Astrocyte (in vitro differentiated cells and primary cell): ENCODE data around the gene UBTD2. TPM values are rescaled to one million over a fixed set of nuclear protein-coding genes. Genes with fewer than 3 reads are reported as not detected.

Source experiments
- DNase-seq: peaks from one replicate; pipeline ENCODE4 v3.0.0-alpha.2; 2010; ENCODE audit warnings: low read depth
- FAIRE-seq: peaks from 2 replicates; lab custom pipeline; 2011; peaks lifted over from hg19 to GRCh38; lab: Jason Lieb, UNC
- H2AFZ ChIP-seq: 2 replicates; pipeline ENCODE4 v1.6.0; 2012; ENCODE audit warnings: low read depth, low read length, inconsistent platforms
- H3K27ac ChIP-seq: 2 replicates; pipeline ENCODE4 v1.5.1; 2011; ENCODE audit warnings: low read depth, low read length, inconsistent platforms
- H3K27me3 ChIP-seq: 2 replicates; pipeline ENCODE4 v1.6.0; 2011; ENCODE audit warnings: low read length, inconsistent platforms; ENCODE audit not compliant: insufficient read depth
- H3K36me3 ChIP-seq: 2 replicates; pipeline ENCODE4 v1.5.1; 2011; ENCODE audit warnings: low read length, inconsistent platforms; ENCODE audit not compliant: insufficient read depth
- H3K4me1 ChIP-seq: 2 replicates; pipeline ENCODE4 v1.5.1; 2011; ENCODE audit warnings: low read length, inconsistent platforms; ENCODE audit not compliant: insufficient read depth
- H3K4me2 ChIP-seq: 2 replicates; pipeline ENCODE4 v1.6.0; 2012; ENCODE audit warnings: low read length, inconsistent platforms
- H3K4me3 ChIP-seq: 2 replicates; pipeline ENCODE4 v1.5.1; 2011; ENCODE audit warnings: low read depth, mild to moderate bottlenecking, low read length, inconsistent platforms; ENCODE audit not compliant: insufficient read depth
- H3K79me2 ChIP-seq: 2 replicates; pipeline ENCODE4 v1.6.0; 2012; ENCODE audit warnings: mild to moderate bottlenecking, low read length, inconsistent platforms; ENCODE audit not compliant: insufficient read depth
- H3K9ac ChIP-seq: 2 replicates; pipeline ENCODE4 v1.6.0; 2012; ENCODE audit warnings: mild to moderate bottlenecking, low read length, inconsistent platforms
- H3K9me3 ChIP-seq: 2 replicates; pipeline ENCODE4 v1.5.1; 2012; ENCODE audit warnings: low read depth, mild to moderate bottlenecking, low read length, inconsistent platforms; ENCODE audit not compliant: insufficient read depth
- H4K20me1 ChIP-seq: 2 replicates; pipeline ENCODE4 v1.6.0; 2012; ENCODE audit warnings: low read length, inconsistent platforms; ENCODE audit not compliant: insufficient read depth
- H3K27ac Mint-ChIP-seq: one replicate; pipeline ENCODE4 v1.8.0; 2021; ENCODE audit warnings: mild to moderate bottlenecking, mixed read lengths; ENCODE audit not compliant: unreplicated experiment
- H3K27me3 Mint-ChIP-seq: one replicate; pipeline ENCODE4 v1.8.0; 2021; ENCODE audit warnings: low read depth, mixed read lengths; ENCODE audit not compliant: unreplicated experiment
- H3K36me3 Mint-ChIP-seq: one replicate; pipeline ENCODE4 v1.8.0; 2021; ENCODE audit warnings: low read depth, mixed read lengths; ENCODE audit not compliant: unreplicated experiment
- H3K4me1 Mint-ChIP-seq: one replicate; pipeline ENCODE4 v1.8.0; 2021; ENCODE audit warnings: low read depth, mixed read lengths; ENCODE audit not compliant: unreplicated experiment
- H3K4me3 Mint-ChIP-seq: one replicate; pipeline ENCODE4 v1.8.0; 2021; ENCODE audit warnings: mild to moderate bottlenecking, moderate library complexity, mixed read lengths; ENCODE audit not compliant: unreplicated experiment
- H3K9me3 Mint-ChIP-seq: one replicate; pipeline ENCODE4 v1.8.0; 2021; ENCODE audit warnings: mild to moderate bottlenecking, mixed read lengths; ENCODE audit not compliant: unreplicated experiment
- CTCF ChIP-seq: IDR thresholded peaks from 2 replicates; pipeline ENCODE4 v1.5.1; 2011; ENCODE audit warnings: low read depth, mild to moderate bottlenecking, inconsistent platforms, low read length, moderate library complexity; ENCODE audit not compliant: insufficient read depth
- EZH2 ChIP-seq: IDR thresholded peaks from 2 replicates; pipeline ENCODE4 v1.6.1; 2012; ENCODE audit warnings: mild to moderate bottlenecking, low read length, inconsistent platforms; ENCODE audit not compliant: insufficient read depth
- total RNA-seq: library from RNA; stranded (reverse); gene quantifications from 2 replicates; pipeline ENCODE4 v1.2.1, GENCODE V29; 2021

UBTD2 gene
- total RNA-seq, 1 donor from 2014 or later: 34.2 TPM

DNA sequence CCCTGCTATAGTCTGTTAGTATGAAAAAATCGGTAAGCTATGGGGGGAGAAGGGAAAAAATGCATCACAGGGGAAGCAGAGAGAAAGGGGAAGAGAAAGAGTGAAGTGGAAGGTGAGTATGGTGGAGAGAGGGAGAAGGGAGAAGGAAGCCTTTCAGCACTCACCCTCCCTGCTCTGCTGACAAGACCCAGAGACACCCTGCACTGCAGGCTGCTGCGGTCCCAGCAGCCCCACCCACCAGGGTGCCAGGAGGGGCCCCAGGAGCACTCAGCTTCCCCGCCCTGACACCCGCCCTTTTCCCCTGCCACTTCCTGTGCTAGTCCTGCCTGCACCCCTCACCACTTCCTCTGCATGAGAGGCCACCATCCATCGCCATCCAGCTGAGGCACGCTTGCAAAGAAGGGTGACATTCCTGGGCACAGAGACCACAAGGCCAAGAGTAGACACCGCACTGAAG lies 108.3 kb downstream of the UBTD2 start:
- Mint-ChIP-seq H3K27me3 (no peaks in the 10 kb centered on the region), H3K9me3 (no peaks in the 10 kb centered on the region), H3K4me3 (no peak overlapping the region), H3K27ac (no peak overlapping the region), H3K4me1 (peaks cover 26% of the 10 kb centered on the region), H3K36me3 (peaks cover 12% of the 10 kb centered on the region)
- no peak overlapping the region for H3K4me2 ChIP-seq
- no peak overlapping the region for H3K27ac ChIP-seq
- no peaks in the 10 kb centered on the region for H3K9me3 ChIP-seq
- no peak for FAIRE-seq
- no peak for DNase-seq
- H3K27me3 ChIP-seq: no peaks in the 10 kb centered on the region
- H2AFZ ChIP-seq: no peak overlapping the region
- peaks cover 88% of the 10 kb centered on the region for H4K20me1 ChIP-seq
- no peak for TF ChIP-seq CTCF
- no peak for TF ChIP-seq EZH2
- H3K9ac ChIP-seq: no peak overlapping the region
- no peaks in the 10 kb centered on the region for H3K36me3 ChIP-seq
- H3K4me1 ChIP-seq: peaks cover 46% of the 10 kb centered on the region
- peaks cover 78% of the 10 kb centered on the region for H3K79me2 ChIP-seq
- no peak overlapping the region for H3K4me3 ChIP-seq

DNA sequence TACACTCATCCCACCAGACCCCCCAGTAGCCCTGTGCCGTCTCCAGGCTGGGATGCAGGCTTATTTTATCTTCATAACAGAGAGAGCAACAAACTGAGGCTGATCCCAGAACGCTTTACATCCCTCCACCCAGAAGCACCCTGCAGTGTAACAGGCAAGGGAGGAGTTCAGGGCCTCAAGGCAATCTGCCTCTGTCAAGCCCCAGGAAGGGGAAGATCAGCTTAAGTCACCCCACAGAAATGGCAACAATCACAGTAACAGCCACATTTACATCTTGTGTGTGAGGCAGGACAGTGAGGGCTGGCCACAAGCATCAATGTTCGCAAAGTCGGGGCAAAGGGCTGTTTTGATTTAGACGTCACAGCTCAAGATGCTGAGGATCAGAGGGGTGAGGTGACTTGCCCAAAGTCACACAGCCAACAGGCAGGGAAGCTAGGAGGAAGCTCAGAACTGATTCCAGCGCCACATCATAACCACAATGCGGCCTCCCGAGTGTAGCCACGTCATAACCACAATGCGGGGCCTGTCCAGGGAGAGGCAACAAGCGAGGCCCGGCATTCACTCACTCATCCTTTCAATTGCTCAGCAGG lies 109.9 kb downstream of the UBTD2 start:
- Histone ChIP-seq H2AFZ (no peak overlapping the region), H3K27me3 (no peaks in the 10 kb centered on the region), H3K27ac (peak overlapping the region; percentile 64), H3K9ac (peak overlapping the region; percentile 53), H3K79me2 (peaks cover 79% of the 10 kb centered on the region), H3K9me3 (no peaks in the 10 kb centered on the region), H3K4me1 (peaks cover 31% of the 10 kb centered on the region), H4K20me1 (peaks cover 89% of the 10 kb centered on the region), H3K36me3 (no peaks in the 10 kb centered on the region), H3K4me3 (no peak overlapping the region), H3K4me2 (peak overlapping the region; percentile 57)
- Mint-ChIP-seq H3K27ac (no peak overlapping the region), H3K9me3 (no peaks in the 10 kb centered on the region), H3K36me3 (peaks cover 18% of the 10 kb centered on the region), H3K4me3 (no peak overlapping the region), H3K27me3 (no peaks in the 10 kb centered on the region), H3K4me1 (peaks cover 18% of the 10 kb centered on the region)
- no peak for FAIRE-seq
- TF ChIP-seq EZH2: no peak
- DNase-seq: peak; percentile 91

DNA sequence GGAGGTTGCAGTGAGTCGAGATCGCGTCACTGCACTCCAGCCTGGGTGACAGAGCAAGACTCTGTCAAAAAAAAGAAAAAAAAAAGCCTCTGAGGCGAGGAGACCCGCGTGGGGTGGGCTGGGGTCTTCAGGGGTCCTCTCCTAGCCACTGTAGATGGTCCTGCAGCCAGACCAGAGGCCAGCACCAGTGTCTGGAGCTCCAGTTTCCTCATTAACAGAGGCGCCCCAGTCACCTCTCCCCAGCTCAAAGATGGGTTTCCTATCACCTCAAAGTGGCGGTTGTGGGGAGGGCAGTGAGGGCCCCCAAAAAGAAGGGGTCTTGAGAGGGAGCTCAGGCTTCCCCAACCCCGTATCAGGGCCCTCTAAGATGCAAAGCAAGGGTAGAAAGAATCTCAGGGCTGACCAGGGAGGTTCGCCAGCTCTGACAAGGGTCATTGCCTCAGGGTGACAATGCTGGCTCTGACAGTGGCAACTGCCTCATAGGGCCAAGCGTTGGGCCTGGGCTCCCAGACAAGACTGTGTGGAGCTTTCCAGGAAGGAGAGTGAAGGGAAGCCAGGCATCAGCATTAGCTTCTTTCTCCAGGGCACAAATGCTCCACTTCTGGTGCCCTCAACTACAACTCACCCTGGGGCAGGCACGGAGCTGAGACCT lies 110.5 kb downstream of the UBTD2 start:
- FAIRE-seq (no peak), DNase-seq (no peak)
- Mint-ChIP-seq H3K4me1 (peaks cover 19% of the 10 kb centered on the region), H3K4me3 (no peak overlapping the region), H3K9me3 (no peaks in the 10 kb centered on the region), H3K27me3 (no peaks in the 10 kb centered on the region), H3K36me3 (peaks cover 18% of the 10 kb centered on the region), H3K27ac (no peak overlapping the region)
- no peak overlapping the region for H2AFZ ChIP-seq
- H3K79me2 ChIP-seq: peaks cover 79% of the 10 kb centered on the region
- H4K20me1 ChIP-seq: peaks cover 89% of the 10 kb centered on the region
- no peak for TF ChIP-seq CTCF
- no peak for TF ChIP-seq EZH2
- peaks cover 27% of the 10 kb centered on the region for H3K4me1 ChIP-seq
- H3K27me3 ChIP-seq: no peaks in the 10 kb centered on the region
- no peaks in the 10 kb centered on the region for H3K36me3 ChIP-seq
- H3K9ac ChIP-seq: peak overlapping the region; percentile 53
- H3K9me3 ChIP-seq: no peaks in the 10 kb centered on the region
- H3K4me2 ChIP-seq: peak overlapping the region; percentile 57
- H3K27ac ChIP-seq: peak overlapping the region; percentile 64
- no peak overlapping the region for H3K4me3 ChIP-seq
